Activated naive CD4-positive, alpha-beta T cell treated with Interleukin-2 at 50 U/mL for 16 hours (primary cell): Measurements from ENCODE around the gene HECTD3.
"Not testable (repeated sequence)": the region's sequence is repeated elsewhere in the genome, so short reads cannot be mapped to it uniquely, and the experiment has no call there.

ENCODE experiments used
- DNase-seq: peaks from one replicate; pipeline ENCODE4 v3.0.0-alpha.2; 2020

HECTD3 gene

DNA sequence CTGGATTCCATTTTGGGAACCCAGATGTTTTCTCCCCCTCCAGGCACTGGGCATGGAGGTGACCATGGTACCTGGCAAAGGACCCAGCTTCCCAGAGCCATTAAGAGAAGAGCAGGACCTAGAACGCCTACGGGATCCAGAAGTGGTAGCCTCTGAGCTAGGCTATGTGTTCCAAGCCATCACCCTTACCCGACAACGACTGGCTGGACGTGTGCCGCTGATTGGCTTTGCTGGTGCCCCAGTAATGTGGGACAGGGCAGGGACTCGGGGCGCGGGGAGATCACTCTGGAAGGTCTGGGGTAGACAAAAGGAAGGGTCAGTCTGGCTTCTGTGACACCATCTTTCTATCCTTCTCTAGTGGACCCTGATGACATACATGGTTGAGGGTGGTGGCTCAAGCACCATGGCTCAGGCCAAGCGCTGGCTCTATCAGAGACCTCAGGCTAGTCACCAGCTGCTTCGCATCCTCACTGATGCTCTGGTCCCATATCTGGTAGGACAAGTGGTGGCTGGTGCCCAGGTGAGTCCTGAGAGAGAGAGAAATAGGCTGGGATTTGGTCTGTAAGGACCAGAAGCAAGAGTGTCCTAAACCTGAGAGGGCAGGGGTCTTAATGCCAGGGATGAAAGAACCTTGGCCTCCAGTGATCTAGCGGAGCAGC, 2.6 kb upstream of the HECTD3 start:
- no peak for DNase-seq

GRCh38 chr1:45012639-45013278, 1.6 kb upstream of the HECTD3 start:
- DNase-seq: peak; percentile 31

DNA sequence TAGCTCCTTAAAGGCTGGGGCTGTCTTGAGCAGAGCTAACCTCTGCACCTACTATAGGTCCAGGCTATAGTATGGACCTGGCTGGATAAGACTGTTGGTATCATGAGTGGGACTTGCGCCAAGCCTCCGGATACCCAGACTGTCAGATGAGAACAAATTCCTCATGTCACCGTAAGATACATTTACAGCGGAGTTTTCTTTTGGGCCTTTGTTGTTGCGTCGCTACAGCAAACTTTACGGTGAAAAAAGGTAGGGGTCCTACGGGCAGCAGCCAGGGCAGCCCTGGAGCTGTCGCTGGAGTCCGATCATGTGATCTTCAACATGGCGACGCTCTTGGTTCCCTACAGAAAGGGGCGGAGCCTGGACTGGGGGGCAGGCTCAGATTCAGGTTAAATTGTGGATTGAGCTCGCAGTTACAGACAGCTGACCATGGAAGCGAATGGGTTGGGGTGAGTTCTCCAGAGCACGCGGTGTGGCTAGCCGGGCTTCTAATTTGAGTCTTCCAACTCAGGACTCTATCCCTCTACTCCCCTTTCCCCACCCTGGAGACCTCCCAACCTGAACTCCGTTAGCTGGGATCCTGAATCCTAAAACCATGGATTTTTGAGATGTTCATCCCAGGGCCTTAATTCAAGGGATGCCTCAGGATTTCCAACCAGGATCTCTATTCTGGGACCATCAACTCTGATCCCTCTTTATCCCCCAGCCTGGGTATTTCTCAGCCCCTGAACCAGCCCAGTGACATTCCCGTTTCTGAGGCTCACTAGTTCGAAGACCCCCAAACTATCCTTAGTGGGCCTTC, 914 bp upstream of the HECTD3 start, which contains the start of gene UROD:
Gene UROD, plus strand, starts transcription at position 418 of the 802 bp plus-strand sequence. Its CDS starts 12 bp downstream, at position 430.
- DNase-seq: peak; percentile 93

- peak; percentile 32 for DNase-seq
Measured at GRCh38 chr1:45009956-45010854, 919 bp downstream of the HECTD3 start.

DNA sequence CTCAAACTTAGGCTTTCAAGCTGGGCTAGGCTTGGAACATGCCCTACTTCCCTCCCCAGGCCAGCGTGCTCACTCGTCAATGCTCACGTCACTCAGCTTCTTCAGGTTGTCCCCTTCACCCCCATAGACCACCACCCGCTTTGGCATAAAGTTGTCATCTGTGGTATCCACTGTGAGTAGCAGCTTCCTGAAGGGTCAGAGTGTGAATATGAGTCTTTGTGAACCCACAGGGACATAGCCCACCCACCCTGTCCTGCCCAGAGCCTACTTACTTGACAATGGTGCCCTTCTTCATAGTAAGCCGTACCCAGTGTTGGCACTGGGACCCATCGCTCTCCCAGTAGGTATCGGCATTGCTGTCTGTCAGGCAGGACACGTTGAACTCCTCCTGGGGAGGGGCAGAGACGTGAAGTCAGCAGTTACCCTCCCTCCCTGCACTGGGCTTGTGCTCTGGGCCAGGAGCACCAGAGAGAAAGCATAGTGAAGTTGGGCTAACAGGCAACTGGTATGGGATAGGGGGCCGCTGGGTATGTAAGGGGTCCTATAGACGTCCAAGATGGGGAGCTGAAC, 1.7 kb downstream of the HECTD3 start:
- no peak for DNase-seq

DNA sequence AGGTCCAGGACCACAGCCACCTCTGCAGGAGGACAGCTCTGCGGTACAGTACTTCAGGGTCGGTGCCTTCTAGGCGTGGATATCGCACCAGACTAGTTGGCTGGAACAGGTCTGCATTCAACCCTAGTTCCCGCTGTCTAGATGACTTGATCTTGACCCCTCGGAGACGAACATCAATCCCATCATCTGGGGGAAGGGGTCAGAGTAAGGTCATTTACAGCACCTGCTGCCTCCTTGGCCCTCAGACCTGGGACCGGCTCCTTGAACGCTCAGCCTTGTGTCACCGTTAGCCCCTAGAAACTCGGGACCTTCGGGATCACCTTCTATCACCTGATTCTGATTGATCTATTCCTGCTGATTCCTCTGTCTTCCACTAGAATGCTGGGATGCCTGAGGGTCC, 2.6 kb downstream of the HECTD3 start:
- DNase-seq: no peak

DNA sequence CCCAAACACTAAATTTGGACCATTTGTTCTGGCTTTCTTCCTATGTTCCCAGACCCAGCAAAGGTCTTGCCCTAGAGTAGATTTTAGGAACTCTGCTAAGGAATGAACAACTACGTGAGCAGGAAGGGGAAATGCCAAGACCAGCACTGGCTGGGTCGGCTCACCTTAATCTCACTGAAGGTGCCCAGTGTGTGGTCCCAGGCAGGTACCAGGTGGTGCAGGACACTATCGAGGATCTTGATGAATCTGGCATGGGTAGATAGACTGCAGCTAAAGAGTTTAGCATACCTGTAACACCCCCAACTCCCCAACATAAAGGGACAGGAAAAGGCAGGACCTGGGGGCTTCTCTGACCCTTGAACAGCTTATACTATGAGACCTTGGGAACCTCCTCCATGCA, 3.0 kb downstream of the HECTD3 start:
- DNase-seq: no peak

DNA sequence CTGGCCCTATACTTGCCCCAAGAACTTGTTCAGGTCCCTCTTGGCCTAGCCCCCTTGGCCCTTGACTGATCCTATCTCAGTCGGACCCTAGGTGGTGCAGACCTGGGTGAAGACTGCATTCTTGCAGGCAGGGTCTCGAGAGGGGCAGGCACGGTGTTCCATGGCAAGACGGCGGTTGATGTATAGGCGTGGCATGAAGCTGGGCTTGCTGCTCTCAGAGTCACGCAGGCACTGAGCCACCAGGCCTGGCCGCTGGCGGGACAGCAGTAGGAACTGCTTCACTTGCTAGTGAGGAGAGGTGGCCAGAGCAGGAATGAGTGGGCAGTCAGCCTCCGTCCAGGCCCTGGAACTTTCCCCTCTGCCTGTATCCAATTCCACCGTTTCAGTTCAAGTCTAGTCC, 3.8 kb downstream of the HECTD3 start:
- no peak for DNase-seq

DNA sequence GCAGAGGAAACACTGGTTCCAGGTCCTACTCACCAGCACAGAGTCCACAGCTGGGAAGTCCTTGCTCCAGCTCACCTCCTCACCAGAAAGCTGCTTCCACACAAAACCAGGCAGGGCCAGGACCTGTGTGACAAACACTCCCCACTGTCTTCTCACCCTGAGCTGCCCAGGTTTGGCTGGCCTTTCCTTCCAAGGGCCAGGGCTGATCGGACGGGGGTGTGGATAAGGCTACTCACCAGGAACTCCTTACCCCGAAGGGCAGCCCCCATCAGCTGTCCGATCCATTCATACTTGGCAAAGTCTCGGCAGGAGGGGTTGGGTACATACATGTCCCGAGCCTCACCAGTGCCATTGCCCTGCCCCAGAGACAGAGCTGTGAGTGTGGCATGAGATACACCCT, 5.4 kb downstream of the HECTD3 start:
- DNase-seq: no peak

DNA sequence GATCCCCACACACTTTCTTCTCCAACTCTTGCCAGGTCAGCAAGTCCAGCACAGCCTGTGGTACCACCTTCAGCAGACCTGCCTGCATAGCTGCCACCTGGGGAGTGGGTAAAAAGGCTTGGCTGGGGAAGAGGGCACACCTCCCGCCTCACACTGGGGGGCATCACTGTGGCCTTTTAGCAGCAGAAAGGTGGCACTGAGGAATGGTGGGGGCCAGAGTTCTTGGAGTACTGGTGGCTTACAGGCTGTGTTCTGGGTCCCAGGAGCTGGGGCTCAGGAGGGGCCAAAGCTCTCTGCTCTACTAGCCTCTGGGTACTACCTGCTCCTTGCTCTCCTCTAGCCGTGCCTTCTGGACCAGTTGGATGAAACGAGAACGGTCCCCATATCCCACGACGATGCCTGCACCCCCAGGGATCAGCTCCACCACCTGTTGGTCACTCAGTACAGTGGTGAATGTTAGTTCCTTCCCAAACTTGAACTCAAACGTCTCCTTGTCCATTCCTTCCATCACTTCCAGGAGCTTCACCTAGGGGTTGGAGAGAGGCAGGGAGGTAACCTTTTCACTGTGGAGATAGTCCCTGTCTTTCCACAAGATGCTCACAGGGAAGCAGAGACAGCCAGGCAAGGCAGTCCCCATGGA, 6.7 kb downstream of the HECTD3 start:
- DNase-seq: no peak

DNA sequence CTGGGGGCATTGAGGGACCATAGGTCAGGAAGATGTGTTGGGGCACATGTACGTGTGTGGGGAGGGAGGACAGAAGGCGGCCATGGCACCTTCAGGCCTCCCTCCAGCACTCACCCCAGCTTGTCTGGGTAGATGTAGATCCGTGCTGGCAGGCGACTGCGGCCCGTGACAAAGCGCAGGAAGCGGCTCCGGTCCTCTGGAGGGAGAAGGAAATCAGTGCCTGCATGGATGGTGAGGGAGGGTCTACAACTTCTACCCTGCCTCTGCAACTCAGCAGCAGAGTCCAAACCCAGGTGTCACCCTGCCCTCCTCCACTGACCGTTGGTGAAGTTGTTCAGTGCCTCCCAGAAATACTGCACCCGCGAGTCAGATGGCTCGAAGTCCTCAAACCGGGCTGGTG, 7.4 kb downstream of the HECTD3 start:
- DNase-seq: no peak

GRCh38 chr1:45002650-45003645, 8.2 kb downstream of the HECTD3 start:
- DNase-seq: no peak

- DNase-seq: not testable (repeated sequence)
Measured at GRCh38 chr1:45001576-45001975, 9.5 kb downstream of the HECTD3 start.

- no peak for DNase-seq
Measured at GRCh38 chr1:45001011-45001481, 10.1 kb downstream of the HECTD3 start.

DNA sequence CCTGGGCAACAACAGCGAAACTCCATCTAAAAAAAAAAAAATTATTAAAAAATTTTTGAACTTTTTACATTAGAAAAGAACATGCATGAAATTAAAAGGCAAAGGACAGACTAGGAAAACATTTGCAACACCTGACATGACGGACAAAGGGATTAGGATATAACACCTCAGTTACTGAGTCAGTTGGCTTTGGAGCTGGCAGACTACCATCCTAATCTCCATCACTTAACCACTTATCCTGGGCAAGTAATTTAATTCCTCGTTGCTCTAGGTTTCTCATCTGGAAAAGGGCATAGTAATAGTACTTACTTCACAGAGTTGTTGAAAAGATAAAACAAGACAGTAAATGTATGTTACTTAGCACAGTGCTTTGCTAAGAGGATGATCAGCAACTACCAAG, 11.9 kb downstream of the HECTD3 start:
- no peak for DNase-seq

- no peak for DNase-seq
Measured at GRCh38 chr1:44995467-44996238, 15.5 kb downstream of the HECTD3 start.

DNA sequence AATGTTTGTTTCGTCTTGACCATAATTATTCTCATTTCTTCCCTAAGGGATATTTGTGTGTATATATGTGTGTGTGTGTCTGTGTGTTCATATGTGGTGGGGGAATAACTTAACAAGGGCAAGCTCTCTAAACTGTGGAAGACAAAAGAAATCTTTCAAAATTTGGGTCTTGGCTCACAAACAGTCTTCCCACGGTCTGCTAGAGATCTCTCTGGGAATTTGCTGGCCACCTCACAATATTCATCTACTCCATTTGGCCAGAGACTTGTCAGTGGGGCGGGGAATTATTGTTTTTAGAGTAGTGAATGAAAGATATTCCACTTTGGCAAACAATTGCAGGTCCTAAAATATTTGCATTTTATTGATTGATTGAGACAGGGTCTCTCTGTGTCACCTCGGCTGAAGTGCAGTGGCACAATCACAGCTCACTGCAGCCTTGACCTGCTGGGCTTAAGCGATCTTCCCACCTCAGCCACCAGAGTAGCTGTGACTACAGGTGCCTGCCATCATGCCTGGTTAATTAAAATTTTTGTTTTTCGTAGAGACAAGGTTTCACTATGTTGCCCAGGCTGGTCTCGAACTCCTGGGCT, 16.7 kb downstream of the HECTD3 start:
- no peak for DNase-seq

DNA sequence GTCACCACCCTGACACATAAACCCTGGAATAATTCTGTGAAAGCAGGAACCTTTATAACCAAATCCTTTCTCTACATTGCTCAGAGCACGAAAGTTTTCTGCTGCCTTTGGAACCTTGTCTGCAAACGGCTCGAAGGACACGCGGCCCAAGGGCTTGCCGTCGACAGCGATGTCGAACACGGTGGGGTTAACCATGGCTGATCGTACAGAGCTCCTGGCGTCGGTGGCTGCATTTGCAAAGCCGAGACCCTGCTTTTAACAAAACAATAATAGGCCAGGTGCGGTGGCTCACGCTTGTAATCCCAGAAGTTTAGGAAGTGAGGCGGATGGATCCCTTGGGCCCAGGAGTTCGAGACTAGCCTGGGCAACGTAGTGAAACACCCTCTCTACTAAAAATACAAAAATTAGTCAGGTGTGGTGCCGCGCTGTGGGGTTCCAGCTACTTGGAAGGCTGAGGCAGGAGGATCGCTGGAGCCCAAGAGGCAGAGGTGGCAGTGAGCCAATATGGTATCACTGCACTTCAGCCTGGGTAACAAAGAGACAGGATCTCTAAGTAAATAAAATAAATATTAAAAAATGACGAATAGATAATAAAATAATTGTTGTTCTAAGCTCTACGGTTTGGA, 22.5 kb downstream of the HECTD3 start:
- DNase-seq: no peak
